NB4 (cell line): ENCODE measurements around the gene HSPA1L.

Experiments used
- DNase-seq: peaks from one replicate; pipeline ENCODE4 v3.0.0; 2010; ENCODE audit warnings: low read depth
- H3K4me3 ChIP-seq: one replicate; pipeline ENCODE4 v1.5.1; 2011; ENCODE audit warnings: mild to moderate bottlenecking, low read depth, low read length, moderate library complexity
- MAX ChIP-seq: IDR thresholded peaks from 2 replicates; pipeline ENCODE4 v1.6.1; 2011; ENCODE audit warnings: low read depth, low read length
- MYC ChIP-seq: IDR thresholded peaks from 2 replicates; pipeline ENCODE4 v1.6.1; 2011; ENCODE audit warnings: low read depth, low read length
- POLR2A ChIP-seq: IDR thresholded peaks from 2 replicates; pipeline ENCODE4 v1.6.1; 2011; ENCODE audit warnings: mild to moderate bottlenecking; ENCODE audit not compliant: insufficient read length; ENCODE audit errors: extremely low read depth
- TF ChIP-seq, protein P1 (sequence below): IDR thresholded peaks from one replicate; pipeline ENCODE4 v1.5.1; 2012; ENCODE audit warnings: low read depth, low read length

HSPA1L gene

GRCh38 chr6:31763619-31763940 lies 51.5 kb downstream of the HSPA1L start:
- no peak for DNase-seq
- no peak overlapping the region for H3K4me3 ChIP-seq
- TF ChIP-seq MYC: no peak
- TF ChIP-seq MAX: no peak
- TF ChIP-seq POLR2A: no peak
- TF ChIP-seq, protein P1, sequence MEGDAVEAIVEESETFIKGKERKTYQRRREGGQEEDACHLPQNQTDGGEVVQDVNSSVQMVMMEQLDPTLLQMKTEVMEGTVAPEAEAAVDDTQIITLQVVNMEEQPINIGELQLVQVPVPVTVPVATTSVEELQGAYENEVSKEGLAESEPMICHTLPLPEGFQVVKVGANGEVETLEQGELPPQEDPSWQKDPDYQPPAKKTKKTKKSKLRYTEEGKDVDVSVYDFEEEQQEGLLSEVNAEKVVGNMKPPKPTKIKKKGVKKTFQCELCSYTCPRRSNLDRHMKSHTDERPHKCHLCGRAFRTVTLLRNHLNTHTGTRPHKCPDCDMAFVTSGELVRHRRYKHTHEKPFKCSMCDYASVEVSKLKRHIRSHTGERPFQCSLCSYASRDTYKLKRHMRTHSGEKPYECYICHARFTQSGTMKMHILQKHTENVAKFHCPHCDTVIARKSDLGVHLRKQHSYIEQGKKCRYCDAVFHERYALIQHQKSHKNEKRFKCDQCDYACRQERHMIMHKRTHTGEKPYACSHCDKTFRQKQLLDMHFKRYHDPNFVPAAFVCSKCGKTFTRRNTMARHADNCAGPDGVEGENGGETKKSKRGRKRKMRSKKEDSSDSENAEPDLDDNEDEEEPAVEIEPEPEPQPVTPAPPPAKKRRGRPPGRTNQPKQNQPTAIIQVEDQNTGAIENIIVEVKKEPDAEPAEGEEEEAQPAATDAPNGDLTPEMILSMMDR: no peak

DNA sequence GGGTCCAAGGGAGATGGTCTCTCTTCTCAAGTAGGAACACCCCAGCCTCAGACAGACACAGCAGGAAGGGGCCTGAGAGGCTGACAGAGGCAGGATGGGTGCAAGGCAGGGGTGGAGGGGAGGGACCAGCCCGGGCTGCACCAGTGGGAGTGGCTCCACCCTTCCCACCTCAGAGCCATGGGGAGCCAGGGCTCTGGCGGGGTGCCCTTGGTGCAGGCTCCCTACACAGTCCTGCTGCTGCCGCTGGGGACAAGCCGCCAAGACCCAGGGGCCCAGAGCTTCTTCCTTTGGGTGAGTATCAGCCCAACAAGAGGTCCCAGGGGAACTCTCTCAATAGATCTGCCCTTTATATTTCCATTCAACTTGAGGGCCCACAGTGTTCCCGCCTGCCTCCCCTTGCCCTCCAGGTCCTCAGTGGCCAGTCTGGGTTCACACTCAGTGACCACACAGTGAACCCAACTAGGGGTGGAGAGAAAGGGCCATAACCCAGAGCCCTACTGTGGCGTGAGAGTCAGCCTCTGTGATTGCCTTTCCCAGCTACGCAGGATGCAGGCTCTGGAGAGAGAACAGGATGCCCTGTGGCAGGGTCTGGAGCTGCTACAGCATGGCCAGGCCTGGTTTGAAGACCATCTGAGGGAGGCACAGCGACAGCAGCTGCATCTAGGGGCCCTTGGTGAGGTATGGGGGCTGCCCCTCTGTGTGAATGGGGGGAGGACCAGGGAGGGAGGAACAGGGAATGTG lies 52.0 kb downstream of the HSPA1L start:
- no peak for DNase-seq
- no peak overlapping the region for H3K4me3 ChIP-seq
- TF ChIP-seq MYC (no peak), MAX (no peak), POLR2A (no peak)
- TF ChIP-seq, protein P1: no peak

- DNase-seq: no peak
- no peak within 1 kb of the TSS for H3K4me3 ChIP-seq
- TF ChIP-seq MYC (no peak), POLR2A (no peak), MAX (no peak)
- TF ChIP-seq, protein P1: no peak
These were observed 52.7 kb downstream of the HSPA1L start, which contains the start of gene SAPCD1 for GRCh38 chr6:31762356-31762755. TSS of gene SAPCD1 (plus strand) at chr6:31762656. CDS start at chr6:31763055, 399 bp downstream.

DNA sequence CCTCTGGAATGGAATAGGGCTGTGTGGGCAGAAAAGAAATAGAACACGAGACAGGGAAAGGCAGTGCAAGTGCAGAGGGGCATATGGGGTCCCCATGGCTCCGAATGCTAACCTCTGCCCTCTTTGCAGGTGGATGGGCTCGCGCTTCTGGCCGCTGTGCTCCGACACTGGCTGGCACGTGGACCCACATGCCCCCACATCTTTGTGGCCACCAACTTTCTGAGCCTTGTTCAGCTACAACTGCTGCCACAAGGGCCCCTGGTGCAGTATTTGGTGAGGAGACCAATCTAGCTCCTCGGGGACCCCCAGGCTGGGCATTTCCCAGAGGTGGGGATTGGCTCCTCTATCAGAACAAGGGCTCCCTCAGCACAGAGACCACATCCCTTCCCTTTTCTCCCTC lies 53.7 kb downstream of the HSPA1L start:
- no peak for DNase-seq
- H3K4me3 ChIP-seq: no peak overlapping the region
- TF ChIP-seq, protein P1: no peak
- TF ChIP-seq POLR2A (no peak), MYC (no peak), MAX (no peak)

GRCh38 chr6:31760790-31761189 lies 54.3 kb downstream of the HSPA1L start:
- no peak for DNase-seq
- TF ChIP-seq, protein P1: no peak
- TF ChIP-seq MAX (no peak), MYC (no peak), POLR2A (peak; percentile 6)

More at GRCh38 chr6:31760790-31761189, 54.3 kb downstream of the HSPA1L start:
- H3K4me3 ChIP-seq: no peak overlapping the region
